IPS DF 6.9 (cell line): ENCODE results near the gene JOSD2.
A peak's percentile ranks its signal among the peaks of the same experiment; 100 is the strongest.

Source experiments
- DNase-seq: peaks from one replicate; pipeline ENCODE4 v3.0.0-alpha.2; 2013; ENCODE audit warnings: low read depth, low spot score
- H3K27ac ChIP-seq: one replicate; pipeline ENCODE4 v1.5.1; 2013; ENCODE audit warnings: low read length, control low read depth
- H3K27me3 ChIP-seq: 2 replicates; pipeline ENCODE4 v1.6.1; 2013; ENCODE audit warnings: mild to moderate bottlenecking, low read length; ENCODE audit not compliant: control insufficient read depth, insufficient read depth
- H3K36me3 ChIP-seq: 2 replicates; pipeline ENCODE4 v1.6.1; 2013; ENCODE audit warnings: low read length; ENCODE audit not compliant: control insufficient read depth, insufficient read depth
- H3K4me1 ChIP-seq: 2 replicates; pipeline ENCODE4 v1.6.1; 2013; ENCODE audit warnings: low read length; ENCODE audit not compliant: control insufficient read depth, insufficient read depth
- H3K4me3 ChIP-seq: 2 replicates; pipeline ENCODE4 v1.5.1; 2013; ENCODE audit warnings: mild to moderate bottlenecking, low read length
- H3K9me3 ChIP-seq: 2 replicates; pipeline ENCODE4 v1.6.1; 2013; ENCODE audit warnings: low read length, inconsistent platforms; ENCODE audit not compliant: control insufficient read depth, insufficient read depth
- WGBS: extraction: QIAGEN DNeasy Blood & Tissue Kit; methylation state at CpG from one replicate; pipeline ENCODE4 v1.1.7; 2013; ENCODE audit warnings: mixed read lengths, missing lambda C conversion rate; ENCODE audit not compliant: insufficient read length, insufficient coverage; 5-methylcytosine and 5-hydroxymethylcytosine counted together

Gene JOSD2

GRCh38 chr19:50513746-50514345 is 2.9 kb upstream of the JOSD2 start, which contains the start of gene ASPDH:
ASPDH (minus strand) TSS chr19:50513913; CDS start chr19:50513823, 90 bp downstream.
- WGBS: no CpG with 5 or more reads among the region's 22 CpGs
- H3K27me3 ChIP-seq: no peaks in the 10 kb centered on the region
- H3K4me1 ChIP-seq: no peaks in the 10 kb centered on the region
- H3K9me3 ChIP-seq: peaks cover 6% of the 10 kb centered on the region; the same call in 1 of the 2 replicates
- DNase-seq: no peak
- no peak within 1 kb of the TSS for H3K27ac ChIP-seq
- no peak within 1 kb of the TSS for H3K4me3 ChIP-seq
- no peaks in the 10 kb centered on the region; the same call in 1 of the 2 replicates for H3K36me3 ChIP-seq

- no peak for DNase-seq
- H3K27me3 ChIP-seq: no peaks in the 10 kb centered on the region
- no peak overlapping the region for H3K27ac ChIP-seq
- WGBS: no CpG with 5 or more reads among the region's 12 CpGs
- H3K4me3 ChIP-seq: no peak overlapping the region
- H3K4me1 ChIP-seq: no peaks in the 10 kb centered on the region
- H3K36me3 ChIP-seq: no peaks in the 10 kb centered on the region; the same call in 1 of the 2 replicates
- peaks cover 6% of the 10 kb centered on the region; the same call in 1 of the 2 replicates for H3K9me3 ChIP-seq
Measured at GRCh38 chr19:50512999-50513745, 2.2 kb upstream of the JOSD2 start.

GRCh38 chr19:50512112-50512998 is 1.4 kb upstream of the JOSD2 start:
- no peak for DNase-seq
- no peaks in the 10 kb centered on the region for H3K4me1 ChIP-seq
- H3K9me3 ChIP-seq: peaks cover 6% of the 10 kb centered on the region; the same call in 1 of the 2 replicates
- H3K4me3 ChIP-seq: no peak overlapping the region
- no peak overlapping the region for H3K27ac ChIP-seq
- WGBS: no CpG with 5 or more reads among the region's 36 CpGs
- H3K36me3 ChIP-seq: no peaks in the 10 kb centered on the region; the same call in 1 of the 2 replicates
- H3K27me3 ChIP-seq: no peaks in the 10 kb centered on the region

- peak overlapping the region; percentile 12; the same call in 1 of the 2 replicates for H3K4me3 ChIP-seq
- no peaks in the 10 kb centered on the region for H3K27me3 ChIP-seq
- no peaks in the 10 kb centered on the region; the same call in 1 of the 2 replicates for H3K36me3 ChIP-seq
- no peak overlapping the region for H3K27ac ChIP-seq
- DNase-seq: no peak
- H3K4me1 ChIP-seq: no peaks in the 10 kb centered on the region
- H3K9me3 ChIP-seq: peaks cover 4% of the 10 kb centered on the region; the same call in 1 of the 2 replicates
- no CpG with 5 or more reads among the region's 10 CpGs for WGBS
Measured at GRCh38 chr19:50510700-50511068, 307 bp downstream of the JOSD2 start.

DNA sequence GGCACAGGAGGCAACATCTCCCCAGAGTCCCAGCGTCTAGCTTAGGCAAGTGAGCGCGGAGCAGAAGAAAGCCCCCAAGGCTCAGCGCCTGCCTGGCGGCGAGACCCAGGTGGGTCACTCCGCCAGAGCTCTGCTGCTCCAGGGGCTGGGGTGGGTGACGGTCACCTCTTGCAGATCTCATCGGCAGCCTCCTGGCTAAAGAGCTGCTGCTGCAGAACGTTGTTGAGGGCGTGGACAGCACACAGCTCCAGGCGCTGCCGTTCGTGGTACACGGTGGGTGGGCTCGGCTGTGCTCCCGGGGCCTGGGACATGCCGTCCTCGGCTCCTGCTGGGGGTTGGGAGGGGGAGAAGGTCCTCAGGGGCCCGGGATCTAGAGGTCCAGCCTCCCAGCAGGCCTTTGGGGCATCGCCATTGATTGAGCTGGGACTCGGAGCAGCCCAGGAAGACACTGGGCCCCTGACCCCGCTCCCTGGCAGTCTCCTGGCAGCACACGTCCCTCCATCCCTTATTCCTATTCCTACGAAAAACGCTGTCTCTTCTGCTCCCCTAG is 795 bp downstream of the JOSD2 start:
- Histone ChIP-seq H3K4me1 (no peaks in the 10 kb centered on the region), H3K4me3 (no peak overlapping the region), H3K9me3 (peaks cover 4% of the 10 kb centered on the region; the same call in 1 of the 2 replicates), H3K27ac (no peak overlapping the region), H3K36me3 (no peaks in the 10 kb centered on the region; the same call in 1 of the 2 replicates), H3K27me3 (no peaks in the 10 kb centered on the region)
- no CpG with 5 or more reads among the region's 26 CpGs for WGBS
- no peak for DNase-seq

DNA sequence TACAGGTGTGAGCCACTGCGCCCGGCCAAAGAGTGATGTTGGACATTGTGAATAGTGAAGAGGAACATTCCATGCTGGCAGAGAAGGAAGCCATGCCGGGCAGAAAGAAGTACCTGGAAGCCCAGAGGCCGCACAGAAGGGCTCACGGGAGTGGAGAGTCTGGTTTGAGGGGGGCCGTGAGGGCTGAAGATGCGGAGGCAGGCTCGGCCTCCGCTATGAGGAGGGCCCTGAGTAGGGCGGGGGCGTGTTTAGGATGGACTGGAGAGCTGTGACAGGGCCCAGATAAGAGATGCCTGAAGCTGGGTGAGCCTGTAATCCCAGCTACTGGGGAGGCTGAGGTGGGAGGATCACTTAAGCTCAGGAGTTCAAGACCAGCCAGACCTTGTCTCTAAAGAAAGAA is 1.6 kb downstream of the JOSD2 start:
- Histone ChIP-seq H3K27me3 (no peaks in the 10 kb centered on the region), H3K9me3 (peaks cover under 1% of the 10 kb centered on the region; the same call in 1 of the 2 replicates), H3K36me3 (no peaks in the 10 kb centered on the region; the same call in 1 of the 2 replicates), H3K27ac (no peak overlapping the region), H3K4me1 (no peaks in the 10 kb centered on the region), H3K4me3 (no peak overlapping the region)
- no peak for DNase-seq
- WGBS: no CpG with 5 or more reads among the region's 11 CpGs

DNA sequence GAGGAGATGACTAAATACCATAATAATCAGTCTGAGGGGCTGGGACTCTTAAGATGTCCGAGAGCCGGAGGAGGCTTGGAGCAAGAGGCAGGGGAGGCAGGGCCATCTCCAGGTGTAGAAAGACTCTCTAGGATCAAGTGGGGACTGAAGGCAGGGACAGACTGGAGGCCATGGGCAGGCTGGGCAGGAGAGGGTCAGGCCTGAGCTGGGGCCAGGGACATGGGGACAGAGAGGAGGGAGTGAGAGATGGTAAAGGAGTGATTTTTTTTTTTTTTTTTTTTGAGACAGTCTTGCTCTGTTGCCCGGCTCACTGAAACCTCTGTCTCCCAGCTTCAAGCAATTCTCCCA is 2.2 kb downstream of the JOSD2 start:
- no peaks in the 10 kb centered on the region for H3K4me1 ChIP-seq
- no peaks in the 10 kb centered on the region; the same call in 1 of the 2 replicates for H3K9me3 ChIP-seq
- no peaks in the 10 kb centered on the region; the same call in 1 of the 2 replicates for H3K36me3 ChIP-seq
- H3K27me3 ChIP-seq: no peaks in the 10 kb centered on the region
- DNase-seq: no peak
- no peak overlapping the region for H3K4me3 ChIP-seq
- WGBS: no CpG with 5 or more reads among the region's 3 CpGs
- no peak overlapping the region for H3K27ac ChIP-seq

- no peaks in the 10 kb centered on the region for H3K36me3 ChIP-seq
- DNase-seq: no peak
- H3K27ac ChIP-seq: no peak overlapping the region
- H3K9me3 ChIP-seq: no peaks in the 10 kb centered on the region; the same call in 1 of the 2 replicates
- no peaks in the 10 kb centered on the region for H3K4me1 ChIP-seq
- WGBS: no CpG with 5 or more reads among the region's 8 CpGs
- H3K27me3 ChIP-seq: no peaks in the 10 kb centered on the region
- no peak overlapping the region for H3K4me3 ChIP-seq
Measured at GRCh38 chr19:50507376-50507775, 3.6 kb downstream of the JOSD2 start.

- Histone ChIP-seq H3K4me1 (no peaks in the 10 kb centered on the region), H3K9me3 (no peaks in the 10 kb centered on the region), H3K4me3 (no peak overlapping the region), H3K27me3 (no peaks in the 10 kb centered on the region), H3K27ac (no peak overlapping the region), H3K36me3 (no peaks in the 10 kb centered on the region)
- no peak for DNase-seq
- 100% methylated on average over 1 of the region's 10 CpGs for WGBS
Measured at GRCh38 chr19:50506700-50507099, 4.3 kb downstream of the JOSD2 start.
